ENCODE results near the gene SNX22.
"Not testable (repeated sequence)": the region's sequence is repeated elsewhere in the genome, so short reads cannot be mapped to it uniquely, and the experiment has no call there.

SNX22 gene

GRCh38 chr15:64151727-64152506, at the start of gene SNX22:
Gene SNX22 (plus strand): TSS chr15:64151731. CDS start chr15:64151776, 45 bp downstream.
- TF ChIP-seq CTCF (IDR thresholded peaks at IDR 0.05; ENCODE audit: unreplicated experiment in 3 of 3) = no peak
- H3K4me1 Mint-ChIP-seq = peaks cover 29% of the 10 kb centered on the region
- no peak within 1 kb of the TSS for H3K27ac Mint-ChIP-seq
- peaks cover 19% of the 10 kb centered on the region for H3K36me3 Mint-ChIP-seq (ENCODE audit: low read depth)
- H3K9me3 Mint-ChIP-seq = no peaks in the 10 kb centered on the region
- H3K27me3 Mint-ChIP-seq (ENCODE audit: low read depth) = peaks cover 34% of the 10 kb centered on the region
- peak within 1 kb of the TSS; percentile 83 to 87 (median 84) for H3K4me3 Mint-ChIP-seq

- Mint-ChIP-seq H3K27ac (no peak overlapping the region), H3K4me1 (peaks cover 8% of the 10 kb centered on the region), H3K36me3 (ENCODE audit: low read depth) (peaks cover 11% of the 10 kb centered on the region), H3K27me3 (ENCODE audit: low read depth) (no peaks in the 10 kb centered on the region), H3K4me3 (no peak overlapping the region), H3K9me3 (no peaks in the 10 kb centered on the region)
- no peak for TF ChIP-seq CTCF (IDR thresholded peaks at IDR 0.05; ENCODE audit: unreplicated experiment in 3 of 3)
These were observed 49.0 kb upstream of the SNX22 start for GRCh38 chr15:64102497-64102896.

GRCh38 chr15:64105113-64105704, 46.3 kb upstream of the SNX22 start:
- peaks cover 11% of the 10 kb centered on the region for H3K36me3 Mint-ChIP-seq (ENCODE audit: low read depth)
- H3K4me1 Mint-ChIP-seq = no peaks in the 10 kb centered on the region
- H3K4me3 Mint-ChIP-seq = no peak overlapping the region
- no peak overlapping the region for H3K27ac Mint-ChIP-seq
- no peaks in the 10 kb centered on the region for H3K9me3 Mint-ChIP-seq
- TF ChIP-seq CTCF (IDR thresholded peaks at IDR 0.05; ENCODE audit: unreplicated experiment in 3 of 3) = no peak
- H3K27me3 Mint-ChIP-seq (ENCODE audit: low read depth) = no peaks in the 10 kb centered on the region

GRCh38 chr15:64107337-64107736, 44.2 kb upstream of the SNX22 start:
- Mint-ChIP-seq H3K4me3 (no peak overlapping the region), H3K36me3 (ENCODE audit: low read depth) (peaks cover 13% of the 10 kb centered on the region), H3K9me3 (no peaks in the 10 kb centered on the region), H3K27me3 (ENCODE audit: low read depth) (no peaks in the 10 kb centered on the region), H3K4me1 (peaks cover 9% of the 10 kb centered on the region), H3K27ac (no peak overlapping the region)
- no peak for TF ChIP-seq CTCF (IDR thresholded peaks at IDR 0.05; ENCODE audit: unreplicated experiment in 3 of 3)

- not testable (repeated sequence) for H3K4me1 Mint-ChIP-seq; H3K4me3 Mint-ChIP-seq; H3K9me3 Mint-ChIP-seq; H3K27me3 Mint-ChIP-seq (ENCODE audit: low read depth)
- Mint-ChIP-seq H3K36me3 (ENCODE audit: low read depth) (peaks cover 26% of the 10 kb centered on the region), H3K27ac (peak overlapping the region in 1 of 3 experiments; percentile 90)
These were observed 41.3 kb upstream of the SNX22 start for GRCh38 chr15:64110108-64110701.

GRCh38 chr15:64110950-64111678, 40.4 kb upstream of the SNX22 start:
- peaks cover 30% of the 10 kb centered on the region for H3K36me3 Mint-ChIP-seq (ENCODE audit: low read depth)
- H3K27ac Mint-ChIP-seq = peak overlapping the region in 2 of 3 experiments; percentile 36 to 90
- peaks cover 9% of the 10 kb centered on the region for H3K4me1 Mint-ChIP-seq
- no peak overlapping the region for H3K4me3 Mint-ChIP-seq
- no peaks in the 10 kb centered on the region for H3K9me3 Mint-ChIP-seq
- no peaks in the 10 kb centered on the region for H3K27me3 Mint-ChIP-seq (ENCODE audit: low read depth)
- TF ChIP-seq CTCF (IDR thresholded peaks at IDR 0.05; ENCODE audit: unreplicated experiment in 3 of 3) = no peak

Data from nephron (organoid).